Heart left ventricle (tissue), 13 donors: Measurements from ENCODE around the gene RBBP6.

Source experiments
- CTCF ChIP-seq, 12 donors: fragments of 200-600 bp; sonication (generic) in 4 of 12; IDR thresholded peaks; one replicate each; pipeline versions ENCODE4 v1.5.0 to v1.8.0; 2018 to 2022; ENCODE audit warnings: antibody characterized with exemption in 12 of 12, mild to moderate bottlenecking in 5 of 12
- POLR2A ChIP-seq, 2 donors: fragments of 450-650 bp; IDR thresholded peaks; one replicate each; pipeline ENCODE4 v1.6.1; 2017; ENCODE audit warnings: antibody characterized with exemption in 2 of 2, mild to moderate bottlenecking in 2 of 2, moderate library complexity in 2 of 2
- donor health status: ischemic (EF 13 %, LVEDD 7.1; RV severe dilation, severe dysfunction).
- donor health status: DM: no; HTN: yes; CAD: no.
- donor health status: DM: no; HTN: no; CAD: no.
- donor health status: ischemic (EF 25% LVEDD 6.9; RV normal size, moderate dysfunction).
- donor health status: ischemic (EF 25% LVEDD 5.7; RV mildly dilated, moderate dysfunction).
- donor health status: ischemic (EF 35%, LVEDD 5.7; RV mildly dilated, moderate dysfunction).
- donor health status: nonischemic (EF 11% LVEDD 7.7; RV severe dilation, severe dysfunction).
- donor health status: DM: yes; HTN: yes; CAD: no.
- donor health status: PGD.
- donor health status: ischemic (EF 29% LVEDD 5.4; RV normal size, mild dysfunction).
- donor health status: nonischemic (EF 23%, LVEDD 6.1; RV moderate dilation, normal function).

GRCh38 chr16:24534620-24535019 lies 4.7 kb upstream of the RBBP6 start:
- TF ChIP-seq CTCF (IDR thresholded peaks at IDR 0.05) (no peak), POLR2A (IDR thresholded peaks at IDR 0.05) (no peak)
